ENCODE measurements around the gene AGAP1.

- no peak for TF ChIP-seq CTCF (IDR thresholded peaks at IDR 0.05)
- no peak for TF ChIP-seq POLR2A (IDR thresholded peaks at IDR 0.05)
Observed at GRCh38 chr2:236169151-236169721, 675.4 kb downstream of the AGAP1 start.
